Measurements from ENCODE around the gene PDIK1L.

GRCh38 chr1:26129778-26130177 lies 18.2 kb downstream of the PDIK1L start:
- TF ChIP-seq CTCF (IDR thresholded peaks at IDR 0.05) (no peak), POLR2A (IDR thresholded peaks at IDR 0.05) (no peak)

Measured in breast epithelium (tissue), 3 donors.